ENCODE measurements around the gene EGR2. TPM values are rescaled to one million over a fixed set of nuclear protein-coding genes. Genes with fewer than 3 reads are reported as not detected.

The EGR2 gene
- total RNA-seq, 1 experiment from 2014 or later, result 2.6 TPM

DNA sequence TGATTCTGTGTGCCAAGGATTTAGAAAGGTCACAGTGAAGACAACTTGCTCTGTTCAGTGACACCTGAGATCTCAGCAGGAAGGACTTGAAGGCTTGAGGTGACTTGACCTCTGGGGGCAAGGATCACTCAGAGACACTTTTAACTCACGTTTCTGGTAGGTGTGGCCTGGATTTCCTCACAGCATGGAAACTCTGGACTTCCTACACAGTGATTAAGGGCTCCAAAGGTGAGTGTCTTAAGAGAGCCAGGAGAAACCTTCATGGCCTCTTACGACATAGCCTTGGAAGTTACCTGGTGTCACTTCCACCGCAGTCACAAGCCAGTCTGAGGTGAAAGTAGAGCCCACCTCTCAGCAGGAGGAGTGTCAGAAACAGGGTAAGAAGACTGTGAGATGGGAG lies 49.8 kb downstream of the EGR2 start:
- H3K4me1 Mint-ChIP-seq, result peaks cover 16 to 17% of the 10 kb centered on the region in 2 experiments
- no CpG with 5 or more reads among the region's 3 CpGs for WGBS (ENCODE audit: extremely low coverage, insufficient read length, low lambda C conversion rate)
- Histone ChIP-seq H3K4me2 (ENCODE audit: insufficient read depth, insufficient read length, low read length) (no peak overlapping the region), H4K91ac (ENCODE audit: insufficient read length, low read depth, low read length) (no peak overlapping the region), H3K23ac (ENCODE audit: insufficient read length, low read depth, low read length) (no peak overlapping the region), H3K79me1 (ENCODE audit: insufficient read depth, low read depth, low read length, poor library complexity, severe bottlenecking) (no peaks in the 10 kb centered on the region), H4K5ac (ENCODE audit: insufficient read length, low read depth, low read length) (no peak overlapping the region), H2AFZ (ENCODE audit: low read length) (no peak overlapping the region), H2BK15ac (ENCODE audit: low read depth, low read length) (no peak overlapping the region), H2BK20ac (ENCODE audit: low read depth, low read length, poor library complexity, severe bottlenecking) (no peak overlapping the region), H3K27ac (ENCODE audit: insufficient read length, low read depth, low read length) (no peak overlapping the region), H3K4ac (ENCODE audit: low read depth, low read length) (no peak overlapping the region), H3K9ac (ENCODE audit: extremely low read depth, insufficient read length, low read length) (no peak overlapping the region), H3K56ac (ENCODE audit: insufficient read length, low read depth, low read length) (no peak overlapping the region), H3K27me3 (ENCODE audit: insufficient read depth, low read length) (no peaks in the 10 kb centered on the region), H2BK12ac (ENCODE audit: insufficient read length, low read depth, low read length) (no peak overlapping the region), H3K14ac (ENCODE audit: insufficient read depth, low read length) (no peak overlapping the region), H2BK5ac (ENCODE audit: insufficient read length, low read length) (no peak overlapping the region), H3K79me2 (ENCODE audit: insufficient read depth, low read length) (no peaks in the 10 kb centered on the region), H4K8ac (replicated peaks; ENCODE audit: insufficient read length, low read depth, low read length) (no peak overlapping the region), H3T11ph (ENCODE audit: low read length) (no peak overlapping the region), H4K20me1 (ENCODE audit: control insufficient read depth, insufficient read depth, insufficient read length) (no peaks in the 10 kb centered on the region), H3K9me3 (ENCODE audit: control insufficient read depth, low read depth, low read length) (no peaks in the 10 kb centered on the region), H3K23me2 (ENCODE audit: insufficient read length, low read depth, low read length, poor library complexity, severe bottlenecking) (no peaks in the 10 kb centered on the region), H3K4me1 (ENCODE audit: insufficient read depth, low read length) (no peaks in the 10 kb centered on the region), H2AK5ac (ENCODE audit: insufficient read length, low read length) (no peak overlapping the region), H2BK120ac (ENCODE audit: low read depth, low read length, poor library complexity, severe bottlenecking) (no peak overlapping the region), H3K18ac (ENCODE audit: insufficient read length, low read depth, low read length) (no peak overlapping the region)
- H3K27me3 Mint-ChIP-seq (ENCODE audit: low read depth), result no peaks in the 10 kb centered on the region
- H3K36me3 Mint-ChIP-seq (ENCODE audit: insufficient read depth in 1 of 3, low read depth in 3 of 3), result no peaks in the 10 kb centered on the region
- no peaks in the 10 kb centered on the region; a peak in 1 of 5 replicates for H3K9me3 Mint-ChIP-seq
- DNase-seq, result no peak
- no peak overlapping the region for H3K27ac Mint-ChIP-seq
- H3K4me3 Mint-ChIP-seq, result no peak overlapping the region
- TF ChIP-seq, protein P1, sequence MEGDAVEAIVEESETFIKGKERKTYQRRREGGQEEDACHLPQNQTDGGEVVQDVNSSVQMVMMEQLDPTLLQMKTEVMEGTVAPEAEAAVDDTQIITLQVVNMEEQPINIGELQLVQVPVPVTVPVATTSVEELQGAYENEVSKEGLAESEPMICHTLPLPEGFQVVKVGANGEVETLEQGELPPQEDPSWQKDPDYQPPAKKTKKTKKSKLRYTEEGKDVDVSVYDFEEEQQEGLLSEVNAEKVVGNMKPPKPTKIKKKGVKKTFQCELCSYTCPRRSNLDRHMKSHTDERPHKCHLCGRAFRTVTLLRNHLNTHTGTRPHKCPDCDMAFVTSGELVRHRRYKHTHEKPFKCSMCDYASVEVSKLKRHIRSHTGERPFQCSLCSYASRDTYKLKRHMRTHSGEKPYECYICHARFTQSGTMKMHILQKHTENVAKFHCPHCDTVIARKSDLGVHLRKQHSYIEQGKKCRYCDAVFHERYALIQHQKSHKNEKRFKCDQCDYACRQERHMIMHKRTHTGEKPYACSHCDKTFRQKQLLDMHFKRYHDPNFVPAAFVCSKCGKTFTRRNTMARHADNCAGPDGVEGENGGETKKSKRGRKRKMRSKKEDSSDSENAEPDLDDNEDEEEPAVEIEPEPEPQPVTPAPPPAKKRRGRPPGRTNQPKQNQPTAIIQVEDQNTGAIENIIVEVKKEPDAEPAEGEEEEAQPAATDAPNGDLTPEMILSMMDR (conservative IDR thresholded peaks at IDR 0.05), result no peak

All from H9 (cell line).